Peyer's patch (tissue), 4 donors: ENCODE data around the gene TPRN. TPM values are rescaled to one million over a fixed set of nuclear protein-coding genes. Genes with fewer than 3 reads are reported as not detected.
A peak's percentile ranks its signal among the peaks of the same experiment; 100 is the strongest.

ENCODE experiments used
- DNase-seq, 3 donors: peaks; one replicate each; pipeline ENCODE4 v3.0.0-alpha.2; 2017 to 2019
- H3K27ac ChIP-seq, 4 donors: fragments of 200-600 bp; sonication (generic); one replicate each; pipeline ENCODE4 v1.5.1; 2016 to 2019
- H3K27me3 ChIP-seq, 2 donors: fragments of 200-600 bp; sonication (generic); one replicate each; pipeline ENCODE4 v1.5.1; 2019
- H3K36me3 ChIP-seq, 3 donors: fragments of 200-600 bp; sonication (generic); one replicate each; pipeline ENCODE4 v1.5.1; 2016 to 2019
- H3K4me1 ChIP-seq, 4 donors: fragments of 200-600 bp; sonication (generic); one replicate each; pipeline ENCODE4 v1.5.1; 2016 to 2019
- H3K4me3 ChIP-seq, 4 donors: fragments of 200-600 bp; sonication (generic); 1 replicate in 3 of 4; 2 replicates in 1 of 4; pipeline ENCODE4 v1.5.1; 2016 to 2019; ENCODE audit warnings: mild to moderate bottlenecking in 1 of 4
- H3K9me3 ChIP-seq, 4 donors: fragments of 200-600 bp; sonication (generic); one replicate each; pipeline ENCODE4 v1.5.1; 2016 to 2019; ENCODE audit warnings: mild to moderate bottlenecking in 1 of 4
- POLR2A ChIP-seq, 2 donors: fragments of 450-650 bp; IDR thresholded peaks; one replicate each; pipeline ENCODE4 v1.5.1; 2017; ENCODE audit warnings: antibody characterized with exemption in 2 of 2, mild to moderate bottlenecking in 2 of 2, moderate library complexity in 2 of 2
- total RNA-seq, 4 donors: library from RNA; depleted of rRNA; stranded (reverse); fragments of >200 nt; gene quantifications; one replicate each; pipeline ENCODE4 v1.1.0, GENCODE V29; 2016
- TF ChIP-seq, protein P1 (sequence below), 6 experiments: fragments of 450-650 bp in 4 of 6; fragments of 200-600 bp in 2 of 6; sonication (generic) in 1 of 6; IDR thresholded peaks; one replicate each; pipeline ENCODE4 v1.5.1; 2017 to 2019; ENCODE audit warnings: antibody characterized with exemption in 6 of 6, mild to moderate bottlenecking in 3 of 6, moderate library complexity in 1 of 6

Gene TPRN
- total RNA-seq, 4 donors from 2014 or later: 28.1 to 167 (median 130) TPM

GRCh38 chr9:137170486-137171148, 29.9 kb downstream of the TPRN start:
- no peak for DNase-seq
- Histone ChIP-seq H3K27me3 (peaks cover 0 to 54% of the 10 kb centered on the region in 2 donors), H3K27ac (peak overlapping the region in 1 of 4 donors; percentile 49), H3K36me3 (no peaks in the 10 kb centered on the region), H3K4me3 (no peak overlapping the region), H3K9me3 (peaks cover 0 to 3% (median 0%) of the 10 kb centered on the region in 4 donors), H3K4me1 (peaks cover 6 to 41% (median 18%) of the 10 kb centered on the region in 4 donors)
- TF ChIP-seq, protein P1, sequence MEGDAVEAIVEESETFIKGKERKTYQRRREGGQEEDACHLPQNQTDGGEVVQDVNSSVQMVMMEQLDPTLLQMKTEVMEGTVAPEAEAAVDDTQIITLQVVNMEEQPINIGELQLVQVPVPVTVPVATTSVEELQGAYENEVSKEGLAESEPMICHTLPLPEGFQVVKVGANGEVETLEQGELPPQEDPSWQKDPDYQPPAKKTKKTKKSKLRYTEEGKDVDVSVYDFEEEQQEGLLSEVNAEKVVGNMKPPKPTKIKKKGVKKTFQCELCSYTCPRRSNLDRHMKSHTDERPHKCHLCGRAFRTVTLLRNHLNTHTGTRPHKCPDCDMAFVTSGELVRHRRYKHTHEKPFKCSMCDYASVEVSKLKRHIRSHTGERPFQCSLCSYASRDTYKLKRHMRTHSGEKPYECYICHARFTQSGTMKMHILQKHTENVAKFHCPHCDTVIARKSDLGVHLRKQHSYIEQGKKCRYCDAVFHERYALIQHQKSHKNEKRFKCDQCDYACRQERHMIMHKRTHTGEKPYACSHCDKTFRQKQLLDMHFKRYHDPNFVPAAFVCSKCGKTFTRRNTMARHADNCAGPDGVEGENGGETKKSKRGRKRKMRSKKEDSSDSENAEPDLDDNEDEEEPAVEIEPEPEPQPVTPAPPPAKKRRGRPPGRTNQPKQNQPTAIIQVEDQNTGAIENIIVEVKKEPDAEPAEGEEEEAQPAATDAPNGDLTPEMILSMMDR (IDR thresholded peaks at IDR 0.05): no peak
- TF ChIP-seq POLR2A (IDR thresholded peaks at IDR 0.05): no peak

DNA sequence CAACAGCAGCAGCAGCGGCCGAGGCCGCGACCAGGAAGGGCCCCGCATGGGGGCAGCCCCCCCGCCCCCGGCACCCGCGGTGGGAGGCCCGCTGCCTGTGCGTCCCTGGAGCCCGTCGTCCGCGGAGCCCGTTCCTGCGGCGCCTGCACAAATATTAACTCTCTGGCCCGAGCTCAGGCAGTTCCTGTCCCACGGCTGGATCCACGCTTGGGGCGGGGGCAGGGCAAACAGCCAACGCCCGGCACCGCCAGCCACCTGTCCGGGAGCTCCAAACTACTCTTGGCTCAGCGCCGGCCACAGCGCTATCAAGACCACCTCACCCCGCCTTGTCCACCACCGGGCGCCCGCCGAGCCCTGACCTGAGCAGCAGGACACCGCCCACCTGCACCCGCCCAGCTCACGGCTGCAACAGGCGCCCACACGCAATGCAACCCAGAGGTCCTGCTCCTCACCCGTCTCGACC, 30.6 kb downstream of the TPRN start, which contains the start of gene LRRC26:
Gene LRRC26 (minus strand): TSS at position 156 of the 463 bp plus-strand sequence. CDS start 108 bp downstream, at position 48.
- H3K4me1 ChIP-seq: peaks cover 6 to 35% (median 18%) of the 10 kb centered on the region in 4 donors
- no peaks in the 10 kb centered on the region for H3K36me3 ChIP-seq
- peak within 1 kb of the TSS in 2 of 4 donors; percentile 14 to 35 for H3K27ac ChIP-seq
- DNase-seq: peak in 1 of 3 donors; percentile 74
- H3K9me3 ChIP-seq: peaks cover 0 to 3% (median 0%) of the 10 kb centered on the region in 4 donors
- peaks cover 0 to 59% of the 10 kb centered on the region in 2 donors for H3K27me3 ChIP-seq
- peak within 1 kb of the TSS; percentile 8 to 58 (median 48) for H3K4me3 ChIP-seq
- no peak for TF ChIP-seq POLR2A (IDR thresholded peaks at IDR 0.05)
- TF ChIP-seq, protein P1 (IDR thresholded peaks at IDR 0.05): no peak

GRCh38 chr9:137168904-137169856, 31.4 kb downstream of the TPRN start:
- Histone ChIP-seq H3K36me3 (no peaks in the 10 kb centered on the region), H3K27ac (peak overlapping the region in 2 of 4 donors; percentile 14 to 35), H3K9me3 (peaks cover 0 to 3% (median 0%) of the 10 kb centered on the region in 4 donors), H3K4me1 (peaks cover 6 to 33% (median 18%) of the 10 kb centered on the region in 4 donors), H3K4me3 (peak overlapping the region; percentile 8 to 58 (median 48)), H3K27me3 (peaks cover 0 to 65% of the 10 kb centered on the region in 2 donors)
- peak in 1 of 3 donors; percentile 74 for DNase-seq
- no peak for TF ChIP-seq POLR2A (IDR thresholded peaks at IDR 0.05)
- TF ChIP-seq, protein P1 (IDR thresholded peaks at IDR 0.05): peak in 1 of 6 experiments; percentile 15

DNA sequence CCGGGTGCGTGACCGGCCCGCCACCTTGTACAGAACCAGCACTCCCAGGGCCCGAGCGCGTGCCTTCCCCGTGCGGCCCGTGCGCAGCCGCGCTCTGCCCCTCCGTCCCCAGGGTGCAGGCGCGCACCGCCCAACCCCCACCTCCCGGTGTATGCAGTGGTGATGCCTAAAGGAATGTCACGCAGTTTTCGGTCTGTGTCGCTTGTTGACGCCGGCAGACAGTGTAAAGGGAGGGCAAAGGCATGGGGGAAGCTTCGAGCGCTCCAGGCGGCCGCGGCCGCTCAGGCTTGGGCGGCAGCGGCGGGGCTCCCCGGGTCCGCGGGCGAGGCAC, 32.0 kb downstream of the TPRN start:
- Histone ChIP-seq H3K4me3 (peak overlapping the region; percentile 2 to 58 (median 48)), H3K27me3 (peaks cover 0 to 70% of the 10 kb centered on the region in 2 donors), H3K4me1 (peaks cover 6 to 34% (median 18%) of the 10 kb centered on the region in 4 donors), H3K27ac (peak overlapping the region in 1 of 4 donors; percentile 35), H3K36me3 (no peaks in the 10 kb centered on the region), H3K9me3 (peaks cover 0 to 3% (median 0%) of the 10 kb centered on the region in 4 donors)
- DNase-seq: peak in 1 of 3 donors; percentile 63
- TF ChIP-seq POLR2A (IDR thresholded peaks at IDR 0.05): no peak
- TF ChIP-seq, protein P1 (IDR thresholded peaks at IDR 0.05): no peak
